Retinal pigment epithelial cell (primary cell): Measurements from ENCODE around the gene GUCY1A1.
A peak's percentile ranks its signal among the peaks of the same experiment; 100 is the strongest.

Experiments
- DNase-seq: peaks from one replicate; pipeline ENCODE4 v3.0.0-alpha.2; 2010; ENCODE audit warnings: low read depth
- H3K4me3 ChIP-seq: 2 replicates; pipeline ENCODE4 v1.5.1; 2011; ENCODE audit warnings: mild to moderate bottlenecking, low read length, control low read depth, moderate library complexity
- CTCF ChIP-seq: conservative IDR thresholded peaks from 2 replicates; pipeline ENCODE4 v1.5.1; 2011; ENCODE audit warnings: low read depth, low read length, control low read depth, inconsistent platforms

Gene GUCY1A1

GRCh38 chr4:155749041-155749440 lies 82.4 kb downstream of the GUCY1A1 start:
- DNase-seq, result no peak
- no peak for TF ChIP-seq CTCF
- no peak overlapping the region for H3K4me3 ChIP-seq

GRCh38 chr4:155751569-155751968 lies 84.9 kb downstream of the GUCY1A1 start:
- no peak overlapping the region for H3K4me3 ChIP-seq
- TF ChIP-seq CTCF, result no peak
- no peak for DNase-seq

GRCh38 chr4:155757745-155758265 lies 91.2 kb downstream of the GUCY1A1 start:
- DNase-seq, result no peak
- H3K4me3 ChIP-seq, result no peak overlapping the region
- TF ChIP-seq CTCF, result no peak

- DNase-seq, result peak; percentile 73
- TF ChIP-seq CTCF, result peak; percentile 48
- peak within 1 kb of the TSS; percentile 56 for H3K4me3 ChIP-seq
Observed at GRCh38 chr4:155758481-155759371, 92.1 kb downstream of the GUCY1A1 start, which contains the start of gene GUCY1B1. Gene GUCY1B1, plus strand, starts transcription at chr4:155759021. Its CDS starts 120 bp downstream, at chr4:155759141.

- H3K4me3 ChIP-seq, result peak overlapping the region; percentile 56
- no peak for TF ChIP-seq CTCF
- no peak for DNase-seq
Observed at GRCh38 chr4:155759372-155760252, 93.0 kb downstream of the GUCY1A1 start.

- no peak for TF ChIP-seq CTCF
- no peak overlapping the region for H3K4me3 ChIP-seq
- no peak for DNase-seq
Observed at GRCh38 chr4:155761047-155761446, 94.4 kb downstream of the GUCY1A1 start.
